NCI-H510A (cell line): Measurements from ENCODE around the gene COL21A1.

ENCODE experiments used
- DNase-seq: peaks from one replicate; lab custom pipeline; 2025; lab: John Stamatoyannopoulos, UW

COL21A1 gene

GRCh38 chr6:56009636-56010035 lies 237.7 kb downstream of the COL21A1 start:
- no peak for DNase-seq
